ENCODE results near the gene VAMP5.
"Not testable (repeated sequence)": the region's sequence is repeated elsewhere in the genome, so short reads cannot be mapped to it uniquely, and the experiment has no call there.

Gene VAMP5

GRCh38 chr2:85551698-85552678 is 32.2 kb upstream of the VAMP5 start:
- DNase-seq, result peak; percentile 62

GRCh38 chr2:85553184-85553583 is 31.0 kb upstream of the VAMP5 start:
- DNase-seq, result no peak

GRCh38 chr2:85554980-85555612 is 29.1 kb upstream of the VAMP5 start:
- no peak for DNase-seq

- no peak for DNase-seq
Observed at GRCh38 chr2:85557130-85557529, 27.1 kb upstream of the VAMP5 start.

GRCh38 chr2:85558160-85558559 is 26.1 kb upstream of the VAMP5 start:
- DNase-seq, result no peak

- DNase-seq, result not testable (repeated sequence)
Observed at GRCh38 chr2:85560403-85560726, 23.9 kb upstream of the VAMP5 start.

- DNase-seq, result no peak
Observed at GRCh38 chr2:85560812-85561279, 23.4 kb upstream of the VAMP5 start.

- DNase-seq, result peak; percentile 95
Observed at GRCh38 chr2:85561280-85562212, 22.7 kb upstream of the VAMP5 start, which contains the start of gene GGCX. TSS of gene GGCX (minus strand) at chr2:85561493. CDS start at chr2:85561428, 65 bp downstream.

GRCh38 chr2:85564144-85564563 is 20.1 kb upstream of the VAMP5 start:
- no peak for DNase-seq

GRCh38 chr2:85566265-85566664 is 18.0 kb upstream of the VAMP5 start:
- no peak for DNase-seq

GRCh38 chr2:85575739-85576138 is 8.5 kb upstream of the VAMP5 start:
- no peak for DNase-seq

GRCh38 chr2:85577063-85577385 is 7.2 kb upstream of the VAMP5 start:
- DNase-seq, result no peak

- no peak for DNase-seq
Observed at GRCh38 chr2:85577386-85578242, 6.6 kb upstream of the VAMP5 start, which contains the start of gene VAMP8. TSS of gene VAMP8 (plus strand) at chr2:85577586. CDS start at chr2:85577647, 61 bp downstream.

GRCh38 chr2:85578243-85579180 is 5.7 kb upstream of the VAMP5 start:
- DNase-seq, result no peak

- DNase-seq, result no peak
Observed at GRCh38 chr2:85579266-85579935, 4.8 kb upstream of the VAMP5 start.

- DNase-seq, result no peak
Observed at GRCh38 chr2:85580206-85580605, 4.0 kb upstream of the VAMP5 start.

- no peak for DNase-seq
Observed at GRCh38 chr2:85582492-85582891, 1.7 kb upstream of the VAMP5 start.

- DNase-seq, result no peak
Observed at GRCh38 chr2:85583667-85584353, 421 bp upstream of the VAMP5 start.
